Heart left ventricle (tissue), 13 donors: ENCODE data around the gene GNB1.

Experiments
- CTCF ChIP-seq, 12 donors: fragments of 200-600 bp; sonication (generic) in 4 of 12; IDR thresholded peaks; one replicate each; pipeline versions ENCODE4 v1.5.0 to v1.8.0; 2018 to 2022; ENCODE audit warnings: antibody characterized with exemption in 12 of 12, mild to moderate bottlenecking in 5 of 12
- POLR2A ChIP-seq, 2 donors: fragments of 450-650 bp; IDR thresholded peaks; one replicate each; pipeline ENCODE4 v1.6.1; 2017; ENCODE audit warnings: antibody characterized with exemption in 2 of 2, mild to moderate bottlenecking in 2 of 2, moderate library complexity in 2 of 2
- donor health status: ischemic (EF 13 %, LVEDD 7.1; RV severe dilation, severe dysfunction).
- donor health status: DM: no; HTN: yes; CAD: no.
- donor health status: DM: no; HTN: no; CAD: no.
- donor health status: ischemic (EF 25% LVEDD 6.9; RV normal size, moderate dysfunction).
- donor health status: ischemic (EF 25% LVEDD 5.7; RV mildly dilated, moderate dysfunction).
- donor health status: ischemic (EF 35%, LVEDD 5.7; RV mildly dilated, moderate dysfunction).
- donor health status: nonischemic (EF 11% LVEDD 7.7; RV severe dilation, severe dysfunction).
- donor health status: DM: yes; HTN: yes; CAD: no.
- donor health status: PGD.
- donor health status: ischemic (EF 29% LVEDD 5.4; RV normal size, mild dysfunction).
- donor health status: nonischemic (EF 23%, LVEDD 6.1; RV moderate dilation, normal function).

- no peak for TF ChIP-seq CTCF (IDR thresholded peaks at IDR 0.05)
- no peak for TF ChIP-seq POLR2A (IDR thresholded peaks at IDR 0.05)
Measured at GRCh38 chr1:1874901-1875300, 16.0 kb downstream of the GNB1 start.
